HEK293T (cell line): ENCODE data around the gene KSR2.

Experiments
- ARNT ChIP-seq: fragments of 450-650 bp; IDR thresholded peaks from 2 replicates; pipeline ENCODE4 v1.6.1; 2017; ENCODE audit warnings: mild to moderate bottlenecking
- BHLHE40 ChIP-seq: fragments of 450-650 bp; IDR thresholded peaks from 2 replicates; pipeline ENCODE4 v1.6.1; 2016; ENCODE audit warnings: mild to moderate bottlenecking, moderate library complexity, borderline replicate concordance
- ELF4 ChIP-seq: fragments of 450-650 bp; IDR thresholded peaks from 2 replicates; pipeline ENCODE4 v1.6.1; 2017; ENCODE audit warnings: antibody characterized with exemption
- FOXA1 ChIP-seq: fragments of 450-650 bp; IDR thresholded peaks from 2 replicates; pipeline ENCODE4 v1.6.1; 2016; ENCODE audit warnings: mild to moderate bottlenecking
- FOXK2 ChIP-seq: fragments of 450-650 bp; IDR thresholded peaks from 2 replicates; pipeline ENCODE4 v1.6.1; 2016; ENCODE audit warnings: mild to moderate bottlenecking
- FOXM1 ChIP-seq: fragments of 450-650 bp; IDR thresholded peaks from 2 replicates; pipeline ENCODE4 v1.6.1; 2017; ENCODE audit warnings: mild to moderate bottlenecking, borderline replicate concordance
- HDGF ChIP-seq: fragments of 450-650 bp; IDR thresholded peaks from 2 replicates; pipeline ENCODE4 v1.6.1; 2017; ENCODE audit warnings: antibody characterized with exemption, borderline replicate concordance
- LEF1 ChIP-seq: fragments of 450-650 bp; IDR thresholded peaks from 2 replicates; pipeline ENCODE4 v1.6.1; 2017; ENCODE audit warnings: mild to moderate bottlenecking, borderline replicate concordance
- NFRKB ChIP-seq: fragments of 450-650 bp; IDR thresholded peaks from 2 replicates; pipeline ENCODE4 v1.6.1; 2016; ENCODE audit warnings: mild to moderate bottlenecking, moderate library complexity
- PKNOX1 ChIP-seq: fragments of 450-650 bp; IDR thresholded peaks from 2 replicates; pipeline ENCODE4 v1.6.1; 2016
- SP1 ChIP-seq: fragments of 450-650 bp; IDR thresholded peaks from 2 replicates; pipeline ENCODE4 v1.6.1; 2017
- SUZ12 ChIP-seq: fragments of 450-650 bp; IDR thresholded peaks from 2 replicates; pipeline ENCODE4 v1.6.1; 2016; ENCODE audit warnings: mild to moderate bottlenecking
- TARDBP ChIP-seq: fragments of 450-650 bp; IDR thresholded peaks from 2 replicates; pipeline ENCODE4 v1.6.1; 2016

GRCh38 chr12:117908411-117908810 is 60.4 kb downstream of the KSR2 start:
- no peak for TF ChIP-seq TARDBP
- no peak for TF ChIP-seq FOXM1
- no peak for TF ChIP-seq ARNT
- no peak for TF ChIP-seq SUZ12
- TF ChIP-seq FOXA1 = no peak
- TF ChIP-seq FOXK2 = no peak
- TF ChIP-seq SP1 = no peak
- no peak for TF ChIP-seq ELF4
- TF ChIP-seq HDGF = no peak
- TF ChIP-seq NFRKB = no peak
- TF ChIP-seq PKNOX1 = no peak
- no peak for TF ChIP-seq BHLHE40
- no peak for TF ChIP-seq LEF1
